ENCODE results near the gene AADAC. TPM values are rescaled to one million over a fixed set of nuclear protein-coding genes. Genes with fewer than 3 reads are reported as not detected.
A peak's percentile ranks its signal among the peaks of the same experiment; 100 is the strongest.
"Not testable (repeated sequence)": the region's sequence is repeated elsewhere in the genome, so short reads cannot be mapped to it uniquely, and the experiment has no call there.

AADAC gene
- total RNA-seq, 1 donor from 2014 or later = not detected

DNA sequence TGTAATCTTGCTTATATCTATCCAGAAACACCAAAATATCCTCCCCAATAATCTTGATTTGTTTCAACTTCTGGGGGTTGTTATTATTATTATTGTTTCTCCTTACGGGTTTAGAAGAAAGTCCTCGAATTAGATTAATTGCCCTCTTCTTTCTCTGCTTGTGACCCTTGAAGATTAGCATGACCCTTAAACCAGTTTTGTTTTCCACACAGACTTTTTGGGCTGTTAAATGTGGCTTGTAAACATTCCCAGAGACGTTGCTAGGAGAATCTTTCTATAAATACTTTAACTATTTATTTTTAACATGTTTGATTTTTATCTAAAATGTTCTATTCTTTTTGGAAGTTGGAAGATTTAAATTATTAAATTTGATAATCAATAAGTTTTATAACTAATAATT lies 55.3 kb downstream of the AADAC start:
- Mint-ChIP-seq H3K4me3 (ENCODE audit: low read depth) (no peak overlapping the region), H3K4me1 (ENCODE audit: low read depth) (peaks cover 20% of the 10 kb centered on the region), H3K27me3 (ENCODE audit: low read depth) (peaks cover 17% of the 10 kb centered on the region), H3K27ac (no peak overlapping the region), H3K9me3 (no peaks in the 10 kb centered on the region), H3K36me3 (ENCODE audit: low read depth) (no peaks in the 10 kb centered on the region)
- no peak for DNase-seq (ENCODE audit: low spot score)
- intact Hi-C loops (cut with micrococcal nuclease) = no loop called here

DNA sequence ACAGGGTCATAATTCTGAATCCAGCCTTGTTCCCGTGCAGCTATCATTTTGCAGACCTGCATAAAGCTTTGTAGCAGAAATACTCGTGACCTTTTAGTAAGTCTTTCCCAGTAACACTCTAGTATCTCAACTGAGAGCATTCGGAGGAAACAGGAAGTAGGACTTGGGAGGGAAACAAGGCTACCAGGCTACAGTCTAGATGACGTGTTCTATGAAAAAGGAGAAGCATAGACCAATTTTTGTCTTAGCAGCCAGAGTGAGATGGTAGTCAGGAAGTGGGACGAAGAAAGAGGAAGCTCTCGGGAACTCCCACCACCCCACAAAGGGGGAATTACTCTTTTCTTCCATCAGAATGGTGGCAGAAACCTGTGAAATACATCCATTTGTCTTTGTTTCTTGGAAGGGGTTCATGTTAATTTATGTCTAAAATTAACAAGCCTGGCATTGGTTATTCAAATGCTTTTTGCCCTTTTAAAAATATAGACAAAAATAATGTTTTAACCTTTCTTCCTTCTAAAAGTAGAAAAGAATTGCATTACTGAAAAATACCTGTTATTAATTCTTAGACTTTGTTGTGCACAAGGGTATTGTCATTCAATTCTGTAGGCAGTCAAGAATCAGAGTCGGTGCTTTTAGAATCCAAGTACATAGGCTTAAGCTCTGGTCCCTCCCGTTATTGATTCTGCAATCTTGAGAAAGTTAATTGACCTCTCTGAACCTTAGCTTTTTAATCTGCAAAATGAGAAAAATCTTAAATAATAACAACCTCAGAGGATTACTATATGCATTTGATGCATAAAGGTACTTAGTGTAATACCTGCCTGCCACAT lies 57.9 kb downstream of the AADAC start:
- Mint-ChIP-seq H3K36me3 (ENCODE audit: low read depth) (no peaks in the 10 kb centered on the region), H3K4me3 (ENCODE audit: low read depth) (peak overlapping the region; percentile 26), H3K4me1 (ENCODE audit: low read depth) (peaks cover 23% of the 10 kb centered on the region), H3K27ac (peak overlapping the region; percentile 12), H3K9me3 (no peaks in the 10 kb centered on the region), H3K27me3 (ENCODE audit: low read depth) (peaks cover 13% of the 10 kb centered on the region)
- intact Hi-C loops (cut with micrococcal nuclease) = loop anchor here (10.0 kb wide), 1 partner anchor 567 kb away; no protein-coding TSS in a partner anchor
- no peak for DNase-seq (ENCODE audit: low spot score)

DNA sequence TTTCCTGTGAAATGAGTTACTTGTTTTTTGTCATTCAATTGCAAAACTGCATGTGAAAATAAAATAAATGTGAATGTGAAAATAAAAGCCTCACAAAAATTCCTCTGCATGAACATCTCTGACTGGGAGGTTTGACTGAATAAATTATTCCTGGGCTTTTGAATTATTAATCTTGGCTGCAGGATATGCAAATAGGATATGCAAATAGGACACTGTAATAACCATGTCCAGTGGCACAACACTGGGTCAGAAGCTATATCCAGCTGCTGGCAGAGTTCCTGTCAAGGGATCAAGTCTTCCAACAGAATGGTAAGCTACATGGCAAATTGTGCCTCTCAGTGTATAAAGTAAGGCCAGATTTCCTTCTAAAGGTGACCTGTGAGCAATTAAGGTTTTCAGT lies 59.5 kb downstream of the AADAC start, which contains the start of gene SUCNR1:
SUCNR1 (plus strand) TSS at position 246 of the 400 bp plus-strand sequence. CDS start 6,250 bp downstream, outside the sequence.
- no peak within 1 kb of the TSS for H3K4me3 Mint-ChIP-seq (ENCODE audit: low read depth)

DNA sequence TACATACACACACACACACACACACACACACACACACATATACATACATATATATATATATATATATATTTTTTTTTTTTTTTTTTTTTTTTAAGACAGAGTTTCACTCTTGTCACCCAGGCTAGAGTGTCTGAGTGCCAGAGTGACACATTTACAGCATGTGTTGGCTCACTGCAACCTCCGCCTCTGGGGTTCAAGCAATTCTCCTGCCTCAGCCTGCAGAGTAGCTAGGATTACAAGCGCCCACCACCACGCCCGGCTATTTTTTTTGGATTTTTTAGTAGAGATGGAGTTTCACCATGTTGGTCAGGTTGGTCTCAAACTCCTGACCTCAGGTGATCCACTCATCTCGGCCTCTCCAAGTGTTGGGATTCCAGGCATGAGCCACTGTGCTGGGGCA lies 60.2 kb downstream of the AADAC start:
- DNase-seq (ENCODE audit: low spot score); H3K27me3 Mint-ChIP-seq (ENCODE audit: low read depth); H3K9me3 Mint-ChIP-seq; H3K27ac Mint-ChIP-seq; H3K36me3 Mint-ChIP-seq (ENCODE audit: low read depth); H3K4me3 Mint-ChIP-seq (ENCODE audit: low read depth): not testable (repeated sequence)
- peaks cover 23% of the 10 kb centered on the region for H3K4me1 Mint-ChIP-seq (ENCODE audit: low read depth)
- intact Hi-C loops (cut with micrococcal nuclease) = loop anchor here (10.0 kb wide), 1 partner anchor 569 kb away; no protein-coding TSS in a partner anchor

More for the DNA sequence above, 59.5 kb downstream of the AADAC start, which contains the start of gene SUCNR1:
- Mint-ChIP-seq H3K4me1 (ENCODE audit: low read depth) (peaks cover 23% of the 10 kb centered on the region), H3K36me3 (ENCODE audit: low read depth) (no peaks in the 10 kb centered on the region), H3K9me3 (no peaks in the 10 kb centered on the region), H3K27ac (no peak within 1 kb of the TSS), H3K27me3 (ENCODE audit: low read depth) (peaks cover 4% of the 10 kb centered on the region)
- intact Hi-C loops (cut with micrococcal nuclease) = loop anchor here (10.0 kb wide), 1 partner anchor 569 kb away; no protein-coding TSS in a partner anchor
- no peak for DNase-seq (ENCODE audit: low spot score)

DNA sequence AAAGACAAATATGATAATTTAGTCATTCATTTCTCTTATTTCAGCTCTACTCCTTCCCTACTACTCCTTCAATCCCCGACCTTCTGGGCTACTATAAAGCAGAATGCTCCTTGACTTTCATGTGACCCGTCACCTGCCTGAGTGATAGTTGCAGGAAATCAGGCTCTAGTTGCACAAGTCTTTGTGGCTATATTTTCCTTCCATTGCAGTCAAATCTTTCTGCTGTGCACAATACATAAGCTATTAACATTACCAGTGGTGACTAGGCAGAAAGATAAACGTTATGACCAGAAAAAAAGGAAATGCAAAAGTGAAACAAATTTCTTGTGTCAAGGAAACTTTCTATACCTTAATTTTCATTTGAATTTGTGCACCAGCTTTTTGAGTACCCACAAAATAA lies 61.8 kb downstream of the AADAC start:
- Mint-ChIP-seq H3K36me3 (ENCODE audit: low read depth) (no peaks in the 10 kb centered on the region), H3K27me3 (ENCODE audit: low read depth) (peaks cover 4% of the 10 kb centered on the region), H3K4me3 (ENCODE audit: low read depth) (peak overlapping the region; percentile 31), H3K4me1 (ENCODE audit: low read depth) (peaks cover 27% of the 10 kb centered on the region), H3K27ac (no peak overlapping the region), H3K9me3 (no peaks in the 10 kb centered on the region)
- intact Hi-C loops (cut with micrococcal nuclease) = loop anchor here (10.0 kb wide), 1 partner anchor 571 kb away; no protein-coding TSS in a partner anchor
- no peak for DNase-seq (ENCODE audit: low spot score)

DNA sequence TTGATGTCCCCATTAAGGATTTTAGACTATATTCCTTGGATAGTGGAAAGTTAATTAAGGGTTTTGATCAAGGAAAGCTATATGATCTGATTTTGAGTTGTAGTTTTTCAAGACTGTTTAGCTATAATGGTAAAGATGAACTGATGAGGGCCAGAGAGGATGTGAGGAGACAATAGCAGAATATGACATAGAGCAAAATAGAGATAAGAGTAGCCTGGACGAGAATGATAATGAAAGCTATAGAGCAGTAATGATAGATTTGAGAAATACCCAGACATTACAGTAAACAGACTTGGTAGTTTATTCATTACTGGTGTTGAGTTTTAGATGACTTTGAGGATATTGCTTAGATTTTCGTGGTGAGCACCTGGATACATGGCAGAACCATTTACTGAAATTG lies 63.4 kb downstream of the AADAC start:
- Mint-ChIP-seq H3K27me3 (ENCODE audit: low read depth) (peaks cover 7% of the 10 kb centered on the region), H3K9me3 (no peaks in the 10 kb centered on the region), H3K27ac (no peak overlapping the region), H3K36me3 (ENCODE audit: low read depth) (no peaks in the 10 kb centered on the region), H3K4me1 (ENCODE audit: low read depth) (peaks cover 16% of the 10 kb centered on the region), H3K4me3 (ENCODE audit: low read depth) (no peak overlapping the region)
- DNase-seq (ENCODE audit: low spot score) = no peak
- intact Hi-C loops (cut with micrococcal nuclease) = loop anchor here (10.0 kb wide), 1 partner anchor 572 kb away; no protein-coding TSS in a partner anchor

Other genes starting within 250 kb of the AADAC start
- not detected in 2 replicates for gene AADACL2, start 80.2 kb upstream of the AADAC start, total RNA-seq
- gene SUCNR1, start 59.5 kb downstream of the AADAC start, total RNA-seq = not detected in 2 replicates